Fibroblast of skin of right biceps (primary cell): ENCODE data around the gene EGFLAM.

Experiments
- DNase-seq: peaks from one replicate; pipeline ENCODE4 v3.0.0-alpha.2; 2013

The EGFLAM gene

DNA sequence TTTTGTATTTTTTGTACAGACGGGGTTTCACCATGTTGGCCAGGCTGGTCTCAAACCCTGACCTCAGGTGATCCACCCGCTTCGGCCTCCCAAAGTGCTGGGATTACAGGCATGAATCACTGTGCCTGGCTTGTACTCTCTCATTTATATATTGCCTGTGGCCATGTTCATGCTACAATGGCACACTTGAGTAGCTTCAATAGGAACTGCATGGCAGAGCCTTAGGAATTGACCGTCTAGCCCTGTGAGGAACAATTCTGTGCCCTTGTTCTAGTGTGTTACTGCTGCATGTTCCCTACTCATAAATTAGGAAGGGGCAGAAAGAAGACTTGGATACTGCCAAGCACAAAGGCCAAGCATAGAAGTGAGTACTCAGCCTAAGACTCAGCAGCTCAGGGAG, 193.8 kb downstream of the EGFLAM start:
- DNase-seq = no peak

DNA sequence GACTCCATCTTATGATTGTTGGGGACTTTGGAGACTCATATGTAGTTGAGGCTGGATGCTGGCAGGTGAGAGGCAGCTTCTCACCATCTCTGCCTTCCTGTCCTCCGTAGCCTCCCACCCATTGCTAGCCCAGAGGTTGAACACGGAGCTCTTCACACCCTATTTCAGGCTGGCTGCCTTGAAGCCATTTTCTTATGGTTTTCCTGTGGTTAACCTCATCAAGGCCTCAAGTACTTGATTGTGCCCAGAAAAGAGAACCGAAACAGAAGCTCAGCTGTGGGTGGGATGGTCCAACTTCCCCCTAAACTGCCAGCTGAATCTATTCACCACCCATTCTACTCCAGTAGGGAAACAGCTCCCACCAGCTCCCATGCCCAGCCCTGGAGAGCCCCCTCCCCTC, 195.1 kb downstream of the EGFLAM start:
- no peak for DNase-seq

DNA sequence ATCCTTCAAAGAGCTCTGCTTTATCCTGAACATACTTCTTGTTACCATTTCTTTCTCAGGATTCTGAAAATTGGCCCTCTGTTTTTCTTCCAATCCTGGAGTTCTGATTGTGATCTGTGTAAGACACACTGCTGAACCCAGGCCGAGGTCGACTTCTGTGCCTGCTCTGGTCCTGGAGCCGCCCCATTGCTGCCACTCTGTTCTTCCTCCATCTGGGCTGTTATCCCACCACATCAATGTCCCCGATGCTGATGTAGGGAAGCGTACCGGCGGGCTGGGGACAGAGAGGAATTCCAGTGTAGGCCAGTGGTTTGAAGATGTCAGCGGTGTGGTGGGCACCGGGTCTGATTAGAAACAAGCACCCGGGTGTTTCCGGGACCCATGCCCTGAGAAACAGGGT, 195.6 kb downstream of the EGFLAM start:
- no peak for DNase-seq

DNA sequence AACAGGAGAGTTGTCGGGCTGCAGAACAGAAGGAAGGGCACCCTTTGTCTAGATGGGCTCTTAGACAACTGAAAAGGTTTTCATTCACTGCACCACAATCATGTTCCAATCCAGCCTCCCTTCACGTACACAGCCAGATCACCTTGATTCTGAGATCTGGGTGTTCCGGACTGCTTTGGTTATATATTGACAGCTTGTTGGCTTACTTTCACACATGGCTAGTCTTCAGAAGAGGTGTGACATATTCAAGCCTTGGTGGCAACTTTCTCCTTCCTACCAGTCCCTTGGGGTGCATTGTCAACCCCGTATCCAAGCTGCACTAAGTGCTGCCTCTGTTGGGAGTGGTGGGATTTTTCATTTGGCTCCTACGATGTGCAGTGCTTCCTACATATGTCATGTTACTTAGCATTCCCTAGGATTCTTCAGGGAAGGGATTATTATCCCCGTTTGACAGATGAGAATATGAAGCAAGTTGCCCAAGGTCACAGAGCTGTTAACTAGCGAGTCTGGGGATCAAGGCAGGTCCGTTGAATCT, 197.5 kb downstream of the EGFLAM start:
- DNase-seq = no peak

DNA sequence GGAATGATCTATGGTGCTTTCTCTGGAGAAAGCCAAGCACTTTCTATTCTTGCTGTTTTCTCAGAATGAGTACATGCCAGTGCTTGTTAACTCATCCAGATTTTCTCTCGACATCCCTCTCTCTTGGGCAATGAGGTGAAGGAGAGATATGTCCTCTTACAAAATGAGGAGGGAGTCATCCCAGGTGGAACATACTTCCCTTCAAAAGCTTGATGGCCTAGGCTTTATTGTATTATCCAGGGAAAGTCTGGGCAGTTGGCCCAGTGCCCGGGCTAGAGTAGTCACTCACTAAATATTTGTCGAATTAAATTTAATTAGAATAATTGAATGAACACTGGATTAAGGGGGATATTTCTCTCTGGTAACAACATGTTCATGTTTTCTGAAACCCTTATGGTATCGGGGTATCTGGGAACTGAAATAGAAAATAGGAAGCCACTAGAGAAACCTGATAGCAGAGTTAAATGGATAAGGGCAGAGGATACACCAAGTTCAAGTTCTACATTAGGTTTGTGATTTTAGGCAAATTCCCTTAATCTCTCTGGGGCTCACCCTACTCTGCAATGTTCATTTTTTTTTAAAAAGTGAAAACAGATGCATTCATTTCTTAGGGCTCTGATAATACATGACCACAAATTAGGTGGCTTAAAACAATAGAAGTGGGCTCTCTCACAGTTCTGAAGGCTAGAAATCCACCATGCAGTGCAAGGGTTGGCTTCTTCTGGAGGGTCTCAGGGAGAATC, 198.5 kb downstream of the EGFLAM start:
- peak; percentile 64 for DNase-seq

DNA sequence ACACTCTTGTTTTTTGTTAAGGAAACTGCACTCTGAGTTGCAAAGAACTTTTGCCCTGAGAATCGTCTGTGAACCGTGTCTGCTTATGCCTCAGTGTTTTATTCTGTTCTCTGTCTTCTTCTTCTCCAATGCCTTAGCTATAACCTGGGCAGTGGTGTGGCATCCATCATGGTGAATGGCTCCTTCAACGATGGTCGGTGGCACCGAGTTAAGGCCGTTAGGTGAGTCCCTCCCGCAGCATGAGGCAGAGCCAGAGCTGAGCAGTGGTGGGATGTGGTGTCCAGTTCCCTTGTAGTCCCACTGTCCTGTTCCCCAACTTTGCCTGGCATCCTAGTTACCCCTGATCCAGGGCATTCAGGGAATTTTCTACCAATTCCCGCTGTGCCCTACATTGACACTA, 199.8 kb downstream of the EGFLAM start:
- DNase-seq = no peak

DNA sequence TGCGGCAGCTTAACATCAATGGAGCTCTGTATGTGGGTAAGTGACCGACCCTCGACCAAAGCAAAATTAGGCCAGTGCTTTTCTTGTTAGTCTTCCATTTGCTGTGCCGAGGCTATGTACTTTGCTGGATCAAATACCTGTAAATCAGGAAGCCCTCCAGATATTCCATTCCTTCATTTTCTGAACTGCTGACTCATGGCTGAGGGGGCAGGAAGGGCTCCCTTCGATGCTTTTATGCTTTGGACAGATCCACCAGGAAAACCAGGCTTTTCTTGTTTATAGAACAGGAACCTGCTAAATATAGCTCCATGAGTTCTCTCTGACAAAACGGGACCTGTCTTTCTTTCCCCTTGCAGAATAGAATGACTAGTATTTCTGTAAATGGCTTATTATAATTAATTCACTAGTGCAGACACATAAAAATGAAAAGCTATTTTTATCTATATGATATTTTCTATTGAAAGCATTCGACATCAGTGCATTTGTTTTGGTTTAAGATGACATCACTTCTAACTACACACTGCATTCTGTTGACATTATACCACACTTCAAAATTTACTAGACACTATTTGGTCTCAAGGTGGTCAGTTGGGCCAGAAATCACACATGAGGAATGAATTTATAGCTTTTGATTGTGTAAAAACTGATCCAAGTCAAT, 204.7 kb downstream of the EGFLAM start:
- DNase-seq = peak; percentile 70

DNA sequence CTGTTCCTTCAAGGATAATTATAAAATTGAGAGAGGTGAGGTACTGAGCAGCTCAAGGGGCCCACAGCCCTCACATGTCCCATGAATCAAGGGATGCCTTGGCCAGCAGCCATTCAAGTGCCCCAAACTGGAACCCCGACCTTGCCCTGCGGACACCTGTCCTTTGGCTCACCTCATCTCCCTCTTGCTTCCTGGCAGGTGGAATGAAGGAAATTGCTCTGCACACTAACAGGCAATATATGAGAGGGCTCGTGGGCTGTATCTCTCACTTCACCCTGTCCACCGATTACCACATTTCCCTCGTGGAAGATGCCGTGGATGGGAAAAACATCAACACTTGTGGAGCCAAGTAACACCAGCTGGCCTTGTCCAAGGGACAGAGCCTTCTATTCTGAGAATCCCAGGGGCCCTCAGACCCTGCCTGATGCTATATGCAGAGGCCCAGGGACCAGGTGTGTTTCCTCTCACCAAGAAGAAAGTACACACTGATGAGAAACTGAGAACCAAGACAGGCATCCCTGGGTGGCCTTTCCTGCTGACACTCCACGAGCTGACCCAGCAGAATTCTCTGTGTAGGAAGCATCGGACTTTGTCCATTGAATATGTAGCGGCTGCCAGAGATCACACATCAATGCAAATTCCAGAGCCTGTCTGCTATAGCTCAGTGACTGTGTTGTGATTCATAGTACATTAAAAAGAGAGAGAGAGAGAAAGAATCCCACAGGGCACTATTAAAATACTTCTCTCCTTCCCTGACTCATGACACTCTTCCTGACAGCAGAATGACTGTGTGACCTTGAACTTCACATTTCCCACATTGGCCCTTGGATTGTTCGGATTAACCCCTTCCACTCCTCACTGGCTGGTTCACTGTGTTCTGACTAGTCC, 205.5 kb downstream of the EGFLAM start:
- peak; percentile 95 for DNase-seq

DNA sequence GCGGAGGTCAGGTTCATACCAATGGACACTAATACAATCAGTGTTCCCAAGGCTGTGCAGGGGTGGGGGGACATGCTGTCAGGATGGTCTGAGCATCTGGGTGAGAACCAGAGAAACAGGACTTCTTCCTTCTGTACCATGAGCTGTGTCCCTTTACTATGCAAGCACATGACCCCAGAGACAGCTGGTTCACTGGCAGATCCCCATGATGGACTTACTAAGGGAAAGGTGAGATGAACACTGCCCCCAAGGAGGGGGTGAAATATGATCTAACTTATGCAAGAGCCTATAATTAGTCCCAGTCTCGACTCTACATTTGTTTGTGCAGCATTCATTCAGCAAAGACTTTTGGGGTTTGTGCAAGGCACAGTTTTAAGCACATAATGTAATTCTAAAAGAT, 206.7 kb downstream of the EGFLAM start:
- peak; percentile 42 for DNase-seq

DNA sequence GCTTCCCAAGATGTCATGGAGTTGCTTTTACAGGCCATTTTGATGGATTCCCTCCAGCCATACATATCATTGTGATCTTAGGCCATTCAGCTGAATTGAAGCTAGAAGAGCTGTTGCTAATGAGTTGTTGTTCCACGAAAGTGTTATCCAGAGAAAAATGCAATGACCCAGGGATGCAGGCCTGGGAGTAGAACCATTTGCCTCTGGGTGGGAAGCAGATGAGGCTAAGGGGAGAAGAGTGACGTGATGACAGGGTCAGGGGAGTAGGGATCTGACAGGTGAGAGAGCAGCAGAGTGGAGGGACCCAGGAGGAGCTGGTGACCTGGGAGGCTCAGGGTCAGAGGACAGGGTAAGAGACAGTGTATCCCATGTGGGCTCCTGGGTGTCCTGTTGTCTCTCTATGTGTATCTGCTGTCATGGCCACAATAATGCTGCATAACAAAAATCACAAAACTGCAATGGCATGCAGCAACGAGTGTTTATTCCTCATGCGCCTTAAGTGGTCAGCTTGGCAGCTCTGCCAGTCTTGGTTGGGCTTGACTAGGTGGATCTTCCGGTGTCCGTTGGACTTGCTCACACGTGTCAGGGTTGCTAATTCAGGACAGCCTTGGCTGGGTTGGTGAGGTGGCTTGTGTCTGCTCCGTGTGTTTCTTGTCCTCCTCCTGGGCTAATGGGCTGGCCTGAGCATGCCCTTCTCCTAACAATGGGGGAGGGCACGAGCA, 207.5 kb downstream of the EGFLAM start:
- DNase-seq = no peak

DNA sequence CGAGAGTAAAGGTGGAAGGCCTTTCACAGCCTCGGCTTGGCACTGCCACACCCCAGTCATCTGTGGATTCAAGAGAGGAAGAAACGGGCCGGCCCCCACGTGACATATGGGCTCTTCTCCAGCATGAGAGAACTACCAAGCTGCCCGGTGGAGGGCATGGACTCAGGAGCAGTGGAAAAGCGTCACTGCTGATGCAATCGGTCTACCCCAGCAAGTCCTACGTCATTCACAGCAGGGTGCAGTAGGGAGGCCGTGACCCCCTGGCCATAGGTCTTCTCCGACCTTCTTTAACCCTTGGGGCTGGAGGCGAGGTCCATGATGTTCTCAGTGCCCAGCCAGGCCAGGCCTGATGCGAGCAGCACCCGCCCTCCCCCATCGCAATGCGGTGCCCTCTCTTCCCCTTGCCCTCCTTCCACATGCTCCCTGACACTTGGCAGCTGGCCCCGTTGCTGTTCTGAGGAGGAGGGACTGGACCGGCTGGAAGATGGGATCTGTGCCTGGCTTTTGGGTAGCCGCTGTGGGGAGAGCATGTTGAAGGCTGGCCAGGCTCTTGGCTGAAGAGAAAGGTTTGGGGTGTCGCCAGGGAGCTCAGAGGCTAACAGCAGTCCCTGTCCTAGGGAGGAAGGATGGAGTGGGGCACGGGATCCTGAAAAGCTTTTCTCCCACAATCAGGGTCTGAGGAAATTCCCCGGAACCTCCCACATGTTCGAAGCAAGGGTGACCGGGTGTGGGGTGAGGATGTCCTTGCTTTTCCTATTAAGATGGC, 208.2 kb downstream of the EGFLAM start:
- DNase-seq = no peak

DNA sequence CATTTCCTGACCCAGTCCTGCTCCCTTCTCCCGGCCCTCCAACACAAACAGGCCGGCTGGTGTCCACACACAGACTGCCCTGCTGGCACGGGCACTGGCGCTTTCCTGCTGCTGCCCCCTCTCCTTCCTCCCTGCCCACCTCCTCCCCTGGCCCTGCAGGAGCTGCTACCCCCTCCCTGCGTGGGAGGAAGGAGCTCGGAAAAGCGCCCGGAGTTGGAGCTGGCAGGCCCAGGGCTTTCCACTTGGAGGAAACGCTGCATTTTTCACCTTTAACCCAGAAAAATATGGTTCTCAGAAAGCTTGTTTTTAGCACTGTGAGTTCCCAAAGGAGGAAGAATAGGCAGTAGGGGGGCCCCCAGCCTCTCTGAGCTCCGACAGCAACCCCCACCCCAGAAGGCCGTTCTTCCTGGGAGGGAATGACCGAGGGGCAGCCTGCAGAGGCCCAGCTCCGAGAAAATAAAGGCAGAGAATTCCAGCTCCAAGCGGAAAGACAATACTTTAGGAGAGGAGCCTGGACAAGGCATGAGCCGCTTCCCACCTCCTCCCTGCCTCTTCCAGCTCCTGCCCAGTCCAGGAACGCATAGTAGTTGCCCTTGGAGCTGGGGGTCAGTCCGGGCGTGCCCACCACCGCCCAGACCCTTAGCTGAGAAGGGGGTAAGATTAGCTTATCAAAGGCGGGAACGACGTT, 209.1 kb downstream of the EGFLAM start:
- peak; percentile 31 for DNase-seq

DNA sequence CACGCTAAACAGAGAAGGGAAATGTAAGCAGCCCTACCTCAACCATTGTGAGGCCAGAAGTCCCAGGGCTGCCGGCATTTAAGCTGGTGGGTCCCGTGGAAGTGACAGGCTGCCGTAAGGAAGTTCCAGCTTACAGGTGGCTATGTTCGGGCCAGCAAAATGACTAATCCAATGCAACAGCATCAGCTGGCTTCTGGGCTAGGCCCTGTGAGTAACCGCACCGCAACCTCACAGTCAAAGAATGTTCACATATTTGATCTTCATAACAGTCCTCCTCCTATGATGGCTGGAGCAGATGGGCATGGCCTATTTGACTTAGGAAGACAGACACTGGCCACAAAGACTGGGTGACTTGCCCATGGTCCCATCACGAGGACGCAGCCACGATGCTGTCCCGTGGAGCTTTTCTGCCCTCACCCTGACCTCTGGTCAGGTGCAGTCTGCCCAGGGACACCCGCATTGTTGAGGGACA, 209.9 kb downstream of the EGFLAM start:
- peak; percentile 92 for DNase-seq

DNA sequence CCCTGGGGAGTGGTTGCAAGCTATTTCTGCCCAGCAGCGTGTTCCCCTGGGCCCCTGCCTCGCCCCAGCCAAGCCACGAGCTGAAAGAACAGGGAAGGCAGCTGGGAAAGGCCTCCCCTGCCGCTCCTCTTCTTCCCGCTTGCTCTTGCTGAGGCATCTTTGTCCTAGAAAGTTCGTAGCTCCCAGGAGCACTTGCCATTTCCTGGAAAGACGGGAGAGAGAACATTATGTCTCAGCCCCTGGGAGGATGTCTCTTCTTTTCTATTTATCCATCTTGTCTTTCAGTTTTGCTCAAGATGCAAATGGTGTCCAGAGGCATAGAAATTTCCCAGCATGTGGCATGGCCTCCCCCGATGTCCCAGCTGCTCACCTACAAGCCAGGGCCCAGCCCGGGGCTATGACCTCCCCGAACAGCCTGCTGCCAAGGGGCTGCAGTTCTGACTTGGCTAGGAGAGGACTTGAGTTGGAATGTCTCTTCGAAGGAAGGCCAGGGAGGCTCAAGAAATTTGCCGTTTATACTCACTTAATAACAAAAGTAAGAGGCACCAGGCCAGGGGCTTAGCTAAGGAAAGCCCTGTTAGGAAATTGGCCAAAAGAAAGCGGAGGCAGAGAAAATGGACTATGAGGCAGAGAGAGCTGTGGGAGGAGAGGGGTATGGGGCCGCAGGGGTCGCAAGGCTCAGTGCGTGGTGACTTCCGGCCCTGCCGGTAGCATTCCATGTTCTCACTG, 210.8 kb downstream of the EGFLAM start:
- DNase-seq = no peak

DNA sequence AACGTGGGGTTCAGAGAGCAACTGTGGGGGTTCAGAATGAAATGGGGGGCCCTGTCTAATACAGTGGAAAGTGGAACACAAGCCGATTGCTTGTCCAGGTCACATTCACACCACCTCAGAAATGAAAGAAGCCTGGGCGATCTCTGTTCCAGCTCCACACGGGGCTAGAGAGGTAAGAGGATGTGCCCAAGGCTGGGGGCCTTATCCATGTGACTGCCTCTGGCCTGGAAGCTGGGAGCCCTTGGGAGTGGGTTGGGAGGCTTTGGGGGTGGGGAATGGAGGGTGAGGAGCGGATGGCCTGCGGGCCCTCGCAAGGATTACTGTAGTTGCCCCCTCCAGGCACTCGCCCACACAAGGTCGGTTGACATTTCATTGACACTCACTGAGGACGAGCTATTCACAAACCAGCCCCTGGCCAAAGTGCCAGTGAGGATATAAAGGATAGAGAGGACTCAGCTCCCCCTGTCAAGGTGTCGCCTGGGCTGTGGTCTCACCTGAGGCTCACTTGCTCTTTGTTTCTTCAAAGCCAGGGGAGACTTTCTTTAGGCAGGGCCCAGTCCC, 211.4 kb downstream of the EGFLAM start:
- DNase-seq = no peak

DNA sequence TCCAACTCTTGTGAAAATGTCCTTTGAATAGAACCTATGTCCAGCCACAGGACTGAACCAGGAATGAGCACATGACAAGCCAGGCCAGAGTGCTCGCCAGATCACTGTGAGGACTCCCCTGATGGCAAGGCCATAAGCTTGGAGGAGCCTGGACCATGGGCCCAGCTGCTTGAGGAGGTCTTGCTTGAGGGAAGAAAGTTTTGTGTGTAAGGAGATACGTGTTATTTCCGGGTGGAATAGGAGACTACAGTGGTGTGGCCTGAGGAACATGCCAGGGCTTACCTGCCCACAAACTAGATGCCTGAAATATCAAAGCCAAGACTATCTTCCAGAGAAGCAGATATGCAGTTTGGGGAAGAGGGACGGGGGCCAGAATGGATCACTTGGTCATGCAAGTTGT, 213.3 kb downstream of the EGFLAM start:
- DNase-seq = no peak

DNA sequence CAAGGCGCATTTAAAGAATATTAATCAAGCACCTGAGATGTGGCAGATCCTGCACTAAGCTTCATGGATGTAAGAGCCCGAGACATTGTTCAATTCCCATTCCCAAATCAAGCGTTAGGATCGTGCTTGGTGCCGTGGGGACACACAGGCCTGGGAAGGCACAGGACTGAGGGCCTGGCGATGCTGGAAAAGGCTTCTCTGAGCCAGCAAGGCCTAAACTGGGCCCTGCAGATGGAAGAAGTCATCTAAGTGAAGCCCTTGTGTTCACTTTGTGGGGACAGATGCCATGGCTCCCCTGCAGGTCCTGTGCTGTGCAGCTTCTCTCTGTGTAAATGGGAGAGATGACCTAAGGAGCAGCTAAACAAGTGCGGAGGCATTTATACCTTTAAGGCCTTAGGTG, 214.2 kb downstream of the EGFLAM start:
- DNase-seq = no peak

DNA sequence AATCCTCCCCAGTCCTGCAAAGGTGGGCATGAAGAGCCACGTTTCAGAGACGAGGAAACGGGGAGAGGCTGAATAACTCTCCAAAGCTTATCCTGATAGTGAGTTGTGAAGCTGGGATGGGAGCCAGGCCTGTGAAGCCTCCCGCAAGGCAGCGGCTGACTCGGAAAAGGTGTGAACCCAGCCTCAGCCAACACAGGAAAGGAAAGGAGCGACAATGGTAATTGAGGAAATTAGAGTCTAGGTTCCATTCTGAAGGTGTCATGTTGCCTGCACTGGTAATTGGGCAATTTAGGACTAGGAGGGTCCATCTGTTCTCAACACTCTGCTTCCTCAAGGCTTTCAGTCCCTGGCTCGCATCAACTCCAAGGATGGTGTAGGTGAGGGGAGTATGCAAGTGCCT, 214.6 kb downstream of the EGFLAM start:
- DNase-seq = no peak

DNA sequence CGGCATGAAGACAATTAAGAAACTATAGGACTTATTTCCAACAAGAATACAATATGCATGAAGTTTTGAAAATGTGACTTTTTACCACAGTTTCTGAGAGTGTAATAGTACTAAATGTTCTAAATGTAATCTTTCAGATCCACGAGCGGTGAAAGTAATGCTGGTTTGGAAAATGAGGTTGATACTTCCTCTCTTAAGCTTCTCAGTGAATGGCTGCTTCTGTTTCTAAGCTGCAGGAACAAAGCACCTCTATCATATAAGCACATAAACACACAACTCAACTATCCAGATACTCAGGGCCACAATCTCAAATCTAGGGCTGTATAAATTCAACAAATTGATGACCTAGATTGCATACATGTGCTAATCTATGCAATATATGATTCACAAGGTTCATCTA, 219.8 kb downstream of the EGFLAM start:
- DNase-seq = no peak

DNA sequence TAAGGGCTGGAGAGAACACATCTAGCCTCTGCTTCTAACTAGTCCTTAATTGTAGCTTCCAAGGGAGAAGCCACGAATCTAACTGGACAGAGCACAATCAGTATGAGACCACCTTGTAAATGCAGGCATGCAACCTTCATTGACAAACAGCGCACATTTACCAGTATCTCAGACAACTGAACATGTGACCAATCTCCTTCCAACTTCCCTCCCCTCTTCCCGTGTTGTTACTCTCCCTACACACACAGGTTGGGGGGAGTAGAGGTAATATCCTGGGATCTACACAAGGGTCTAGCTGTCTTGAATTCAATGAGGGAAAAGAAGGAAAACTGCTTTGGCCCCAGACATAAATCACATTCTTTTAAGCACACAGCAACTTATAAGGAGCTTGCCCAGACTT, 220.5 kb downstream of the EGFLAM start:
- DNase-seq = no peak
